Gastroesophageal sphincter (tissue), 3 donors: ENCODE data around the gene NEO1.

Source experiments
- EP300 ChIP-seq: sonication (generic); formaldehyde crosslinking; IDR thresholded peaks from one replicate; pipeline ENCODE4 v1.6.1; 2017; ENCODE audit warnings: antibody characterized with exemption, mild to moderate bottlenecking
- POLR2A ChIP-seq, 2 donors: fragments of 450-650 bp; IDR thresholded peaks; one replicate each; pipeline ENCODE4 v1.6.1; 2017; ENCODE audit warnings: antibody characterized with exemption in 2 of 2, mild to moderate bottlenecking in 2 of 2, moderate library complexity in 1 of 2
- POLR2AphosphoS5 ChIP-seq: sonication (generic); formaldehyde crosslinking; IDR thresholded peaks from one replicate; pipeline ENCODE4 v1.6.1; 2017; ENCODE audit warnings: antibody characterized with exemption
- TF ChIP-seq, protein P1 (sequence below), 4 experiments: fragments of 200-600 bp in 2 of 4; fragments of 450-650 bp in 2 of 4; sonication (generic) in 1 of 4; IDR thresholded peaks; one replicate each; pipeline ENCODE4 v1.5.1; 2017 to 2019; ENCODE audit warnings: antibody characterized with exemption in 4 of 4, mild to moderate bottlenecking in 2 of 4, moderate library complexity in 2 of 4

DNA sequence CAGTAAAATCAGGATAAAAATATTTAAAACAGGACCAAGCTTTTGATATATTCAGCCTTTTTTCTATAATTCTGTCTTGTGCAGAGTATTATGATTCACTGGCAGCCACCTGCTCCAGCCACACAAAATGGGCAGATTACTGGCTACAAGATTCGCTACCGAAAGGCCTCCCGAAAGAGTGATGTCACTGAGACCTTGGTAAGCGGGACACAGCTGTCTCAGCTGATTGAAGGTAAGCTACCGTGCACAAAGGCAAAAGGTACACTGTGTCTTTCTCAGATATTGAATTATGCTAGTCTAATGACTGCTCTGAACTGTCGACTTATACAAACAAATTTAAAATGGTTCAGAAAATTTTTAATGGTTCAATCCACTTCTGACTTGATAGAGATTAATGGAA, 202.3 kb downstream of the NEO1 start:
- TF ChIP-seq, protein P1, sequence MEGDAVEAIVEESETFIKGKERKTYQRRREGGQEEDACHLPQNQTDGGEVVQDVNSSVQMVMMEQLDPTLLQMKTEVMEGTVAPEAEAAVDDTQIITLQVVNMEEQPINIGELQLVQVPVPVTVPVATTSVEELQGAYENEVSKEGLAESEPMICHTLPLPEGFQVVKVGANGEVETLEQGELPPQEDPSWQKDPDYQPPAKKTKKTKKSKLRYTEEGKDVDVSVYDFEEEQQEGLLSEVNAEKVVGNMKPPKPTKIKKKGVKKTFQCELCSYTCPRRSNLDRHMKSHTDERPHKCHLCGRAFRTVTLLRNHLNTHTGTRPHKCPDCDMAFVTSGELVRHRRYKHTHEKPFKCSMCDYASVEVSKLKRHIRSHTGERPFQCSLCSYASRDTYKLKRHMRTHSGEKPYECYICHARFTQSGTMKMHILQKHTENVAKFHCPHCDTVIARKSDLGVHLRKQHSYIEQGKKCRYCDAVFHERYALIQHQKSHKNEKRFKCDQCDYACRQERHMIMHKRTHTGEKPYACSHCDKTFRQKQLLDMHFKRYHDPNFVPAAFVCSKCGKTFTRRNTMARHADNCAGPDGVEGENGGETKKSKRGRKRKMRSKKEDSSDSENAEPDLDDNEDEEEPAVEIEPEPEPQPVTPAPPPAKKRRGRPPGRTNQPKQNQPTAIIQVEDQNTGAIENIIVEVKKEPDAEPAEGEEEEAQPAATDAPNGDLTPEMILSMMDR (IDR thresholded peaks at IDR 0.05), result no peak
- no peak for TF ChIP-seq EP300
- TF ChIP-seq POLR2A (IDR thresholded peaks at IDR 0.05), result no peak
- no peak for TF ChIP-seq POLR2AphosphoS5
